Bronchial epithelial cell (primary cell): ENCODE data around the gene TMEM259. TPM values are rescaled to one million over a fixed set of nuclear protein-coding genes. Genes with fewer than 3 reads are reported as not detected.

Source experiments
- DNase-seq: peaks from one replicate; pipeline ENCODE4 v3.0.0-alpha.2; 2010; ENCODE audit warnings: low read depth
- FAIRE-seq: peaks from 2 replicates; lab custom pipeline; 2011; peaks lifted over from hg19 to GRCh38; lab: Jason Lieb, UNC
- H3K27me3 ChIP-seq: 2 replicates; pipeline ENCODE4 v1.5.1; 2011; ENCODE audit warnings: low read length; ENCODE audit not compliant: control insufficient read depth, insufficient read depth
- H3K36me3 ChIP-seq: 2 replicates; pipeline ENCODE4 v1.5.1; 2011; ENCODE audit warnings: low read length; ENCODE audit not compliant: control insufficient read depth, insufficient read depth
- H3K4me3 ChIP-seq: 2 replicates; pipeline ENCODE4 v1.5.1; 2011; ENCODE audit warnings: mild to moderate bottlenecking, low read depth, low read length, control low read depth
- CTCF ChIP-seq: IDR thresholded peaks from 2 replicates; pipeline ENCODE4 v1.5.1; 2011; ENCODE audit warnings: mild to moderate bottlenecking, moderate library complexity, low read length, control low read depth, inconsistent platforms; ENCODE audit not compliant: insufficient read depth, severe bottlenecking
- total RNA-seq: library from RNA; depleted of rRNA; stranded (reverse); fragments of >200 nt; gene quantifications from 2 replicates; pipeline ENCODE4 v1.2.1, GENCODE V29; 2014

Gene TMEM259
- total RNA-seq, 1 donor from 2014 or later: 54.8 TPM

DNA sequence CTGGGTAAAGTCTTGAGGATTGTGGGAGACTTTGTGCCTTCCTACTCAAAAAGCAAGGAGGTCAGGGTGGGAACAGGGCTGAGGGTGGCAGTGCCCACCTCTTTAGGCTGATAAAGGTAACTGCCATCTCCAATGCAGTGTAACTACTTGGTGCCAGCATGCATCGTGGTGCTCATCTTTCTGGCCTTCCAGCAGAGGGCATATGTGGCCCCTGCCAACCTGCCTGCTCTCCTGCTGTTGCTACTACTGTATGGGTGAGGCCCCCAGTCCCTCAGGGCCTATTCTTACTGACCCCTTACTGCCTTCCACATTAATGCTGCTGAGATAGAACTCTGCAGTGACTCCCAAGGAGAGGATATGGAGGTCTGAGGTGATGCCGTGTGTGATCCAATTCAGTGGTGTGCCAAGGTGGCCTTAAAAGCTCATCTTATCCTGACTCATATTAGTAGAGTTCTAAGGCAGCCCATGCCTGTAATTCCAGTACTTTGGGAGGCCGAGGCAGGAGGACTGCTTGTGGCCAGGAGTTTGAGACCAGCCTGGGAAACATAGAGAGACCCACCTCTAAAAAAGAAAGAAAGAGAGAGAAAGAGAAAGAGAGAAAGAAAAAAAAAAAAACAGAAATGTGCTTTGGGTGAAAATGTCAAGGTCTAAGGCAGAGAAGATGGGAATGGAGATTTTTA lies 36.4 kb upstream of the TMEM259 start:
- no peak for TF ChIP-seq CTCF
- H3K4me3 ChIP-seq: no peak overlapping the region
- H3K27me3 ChIP-seq: no peaks in the 10 kb centered on the region
- peak; percentile 28 for DNase-seq
- FAIRE-seq: no peak
- H3K36me3 ChIP-seq: peaks cover 13% of the 10 kb centered on the region

- TF ChIP-seq CTCF: no peak
- FAIRE-seq: no peak
Measured at GRCh38 chr19:1055886-1056620, 35.1 kb upstream of the TMEM259 start.

GRCh38 chr19:1055028-1055425 lies 34.1 kb upstream of the TMEM259 start:
- Histone ChIP-seq H3K36me3 (peaks cover 13% of the 10 kb centered on the region), H3K4me3 (no peak overlapping the region), H3K27me3 (no peaks in the 10 kb centered on the region)
- no peak for DNase-seq
- FAIRE-seq: no peak
- TF ChIP-seq CTCF: no peak

More at GRCh38 chr19:1055886-1056620, 35.1 kb upstream of the TMEM259 start:
- Histone ChIP-seq H3K27me3 (no peaks in the 10 kb centered on the region), H3K36me3 (peaks cover 13% of the 10 kb centered on the region), H3K4me3 (no peak overlapping the region)
- DNase-seq: no peak

GRCh38 chr19:1054102-1055027 lies 33.4 kb upstream of the TMEM259 start:
- Histone ChIP-seq H3K36me3 (peaks cover 13% of the 10 kb centered on the region), H3K27me3 (no peaks in the 10 kb centered on the region), H3K4me3 (no peak overlapping the region)
- TF ChIP-seq CTCF: no peak
- FAIRE-seq (no peak), DNase-seq (no peak)

- no peaks in the 10 kb centered on the region for H3K27me3 ChIP-seq
- H3K36me3 ChIP-seq: peaks cover 11% of the 10 kb centered on the region
- no peak for TF ChIP-seq CTCF
- DNase-seq: no peak
- no peak for FAIRE-seq
- no peak overlapping the region for H3K4me3 ChIP-seq
Measured at GRCh38 chr19:1053176-1054101, 32.5 kb upstream of the TMEM259 start.
